ENCODE measurements around the gene PRSS21.

The PRSS21 gene

GRCh38 chr16:2828876-2829430 lies 11.9 kb downstream of the PRSS21 start:
- TF ChIP-seq CTCF (IDR thresholded peaks at IDR 0.05; ENCODE audit: low read depth, low read length) = no peak
- no peak for DNase-seq (ENCODE audit: extremely low read depth, low read depth)

GRCh38 chr16:2829501-2830354 lies 12.7 kb downstream of the PRSS21 start, which contains the start of gene ZG16B:
ZG16B (plus strand) TSS chr16:2830303; CDS start chr16:2830442, 139 bp downstream.
- TF ChIP-seq CTCF (IDR thresholded peaks at IDR 0.05; ENCODE audit: low read depth, low read length) = no peak
- DNase-seq (ENCODE audit: extremely low read depth, low read depth) = no peak

GRCh38 chr16:2830355-2830695 lies 13.3 kb downstream of the PRSS21 start:
- TF ChIP-seq CTCF (IDR thresholded peaks at IDR 0.05; ENCODE audit: low read depth, low read length) = no peak
- DNase-seq (ENCODE audit: extremely low read depth, low read depth) = no peak

GRCh38 chr16:2831203-2831602 lies 14.2 kb downstream of the PRSS21 start:
- no peak for TF ChIP-seq CTCF (IDR thresholded peaks at IDR 0.05; ENCODE audit: low read depth, low read length)
- DNase-seq (ENCODE audit: extremely low read depth, low read depth) = no peak

- no peak for DNase-seq (ENCODE audit: extremely low read depth, low read depth)
- no peak for TF ChIP-seq CTCF (IDR thresholded peaks at IDR 0.05; ENCODE audit: low read depth, low read length)
These were observed 16.7 kb downstream of the PRSS21 start for GRCh38 chr16:2833776-2834175.

- TF ChIP-seq CTCF (IDR thresholded peaks at IDR 0.05; ENCODE audit: low read depth, low read length) = no peak
- no peak for DNase-seq (ENCODE audit: extremely low read depth, low read depth)
These were observed 17.9 kb downstream of the PRSS21 start for GRCh38 chr16:2834968-2835367.
